Stimulated activated naive CD8-positive, alpha-beta T cell treated with anti-CD3 and anti-CD28 coated beads, Interleukin-15, amount 100 ng/mL, for 72 hours (primary cell): ENCODE results near the gene ZSCAN22.
"Not testable (repeated sequence)": the region's sequence is repeated elsewhere in the genome, so short reads cannot be mapped to it uniquely, and the experiment has no call there.

Experiments
- ATAC-seq: fragments of 150-1000 bp; cut with Tn5 transposase; 2 replicates; pipeline ENCODE4 v1.10.0; 2021; ENCODE audit warnings: mild to moderate bottlenecking, moderate library complexity
- DNase-seq, 2 donors: peaks; one replicate each; pipeline ENCODE4 v3.0.0; 2021 to 2022
- H3K27ac Mint-ChIP-seq, 2 donors: one replicate each; pipeline ENCODE4 v1.8.0; 2022; ENCODE audit warnings: mild to moderate bottlenecking in 2 of 2, mixed read lengths in 2 of 2, moderate library complexity in 2 of 2
- H3K27me3 Mint-ChIP-seq: one replicate; pipeline ENCODE4 v1.8.0; 2022; ENCODE audit warnings: mixed read lengths
- H3K4me1 Mint-ChIP-seq: one replicate; pipeline ENCODE4 v1.8.0; 2022; ENCODE audit warnings: mild to moderate bottlenecking, mixed read lengths
- H3K4me3 Mint-ChIP-seq, 2 donors: one replicate each; pipeline ENCODE4 v1.8.0; 2022; ENCODE audit warnings: mild to moderate bottlenecking in 2 of 2, mixed read lengths in 2 of 2, moderate library complexity in 1 of 2
- H3K9me3 Mint-ChIP-seq, 2 donors: one replicate each; pipeline ENCODE4 v1.8.0; 2022; ENCODE audit warnings: mixed read lengths in 2 of 2

The ZSCAN22 gene

DNA sequence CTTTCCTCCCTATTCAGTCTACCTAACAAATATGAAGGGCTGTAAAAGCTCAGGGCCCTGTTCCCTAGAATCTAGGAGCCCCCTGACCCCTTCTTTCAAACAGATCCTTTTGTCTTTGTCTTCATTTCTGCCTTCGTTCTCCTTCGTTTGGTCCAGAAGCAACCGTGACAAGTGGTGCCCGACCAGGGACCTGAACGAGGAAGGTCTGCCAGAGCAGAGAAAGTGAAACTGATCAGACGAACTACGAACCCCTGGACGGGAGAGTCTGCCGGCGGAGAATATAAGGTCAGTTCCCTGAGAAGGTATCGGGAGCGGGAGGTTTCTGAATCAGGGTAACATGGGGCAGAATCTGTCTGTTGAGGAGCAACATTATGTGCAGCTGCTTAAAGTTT is 20.9 kb upstream of the ZSCAN22 start:
- H3K4me3 Mint-ChIP-seq: peak overlapping the region; percentile 91 to 92
- peak overlapping the region; percentile 2 to 97 for H3K27ac Mint-ChIP-seq
- peaks cover 4 to 5% of the 10 kb centered on the region in 2 donors for H3K9me3 Mint-ChIP-seq
- H3K4me1 Mint-ChIP-seq: peaks cover 62% of the 10 kb centered on the region
- no peak for DNase-seq
- ATAC-seq: no peak
- H3K27me3 Mint-ChIP-seq: no peaks in the 10 kb centered on the region

DNA sequence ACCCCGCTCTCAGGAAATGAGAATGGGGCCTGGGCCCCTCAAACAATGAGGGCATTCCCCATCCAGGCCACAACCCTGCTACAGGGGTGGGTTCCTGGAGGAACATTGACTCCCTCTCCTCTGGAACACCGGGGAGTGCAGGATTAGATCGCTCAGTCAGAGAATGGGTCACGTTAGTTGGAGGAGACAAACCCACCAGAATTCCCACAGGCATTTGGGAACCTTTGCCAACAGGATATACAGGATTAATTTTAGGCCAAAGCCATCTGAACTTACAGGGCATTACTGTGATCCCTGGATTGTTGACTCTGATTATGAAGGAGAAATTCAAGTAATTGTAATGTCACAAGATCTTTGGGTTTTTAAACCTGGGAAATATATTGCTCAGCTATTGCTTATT is 19.1 kb upstream of the ZSCAN22 start:
- peaks cover 0 to 5% of the 10 kb centered on the region in 2 donors for H3K9me3 Mint-ChIP-seq
- H3K4me1 Mint-ChIP-seq: peaks cover 62% of the 10 kb centered on the region
- no peak for ATAC-seq
- peak overlapping the region in 1 of 2 donors; percentile 30 for H3K4me3 Mint-ChIP-seq
- no peaks in the 10 kb centered on the region for H3K27me3 Mint-ChIP-seq
- peak overlapping the region; percentile 66 to 72 for H3K27ac Mint-ChIP-seq
- no peak for DNase-seq

DNA sequence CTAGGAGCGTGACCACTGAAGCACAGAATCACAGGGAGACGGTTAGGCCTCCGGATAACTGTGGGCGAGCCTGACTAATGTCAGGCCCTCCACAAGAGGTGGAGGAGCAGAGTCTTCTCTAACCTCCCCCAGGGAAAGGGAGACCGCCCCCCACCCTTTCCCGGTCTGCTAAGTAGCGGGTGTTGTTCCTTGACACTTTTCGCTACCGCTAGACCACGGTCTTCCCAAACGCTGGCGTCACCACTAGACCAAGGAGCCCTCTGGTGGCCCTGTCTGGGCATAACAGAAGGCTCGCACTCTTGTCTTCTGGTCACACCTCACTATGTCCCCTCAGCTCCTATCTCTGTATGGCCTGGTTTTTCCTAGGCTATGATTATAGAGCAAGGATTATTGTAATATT is 16.1 kb upstream of the ZSCAN22 start:
- DNase-seq, H3K9me3 Mint-ChIP-seq, H3K4me3 Mint-ChIP-seq, H3K27me3 Mint-ChIP-seq, ATAC-seq: not testable (repeated sequence)
- peak overlapping the region in 1 of 2 donors; percentile 59 for H3K27ac Mint-ChIP-seq
- peaks cover 50% of the 10 kb centered on the region for H3K4me1 Mint-ChIP-seq

DNA sequence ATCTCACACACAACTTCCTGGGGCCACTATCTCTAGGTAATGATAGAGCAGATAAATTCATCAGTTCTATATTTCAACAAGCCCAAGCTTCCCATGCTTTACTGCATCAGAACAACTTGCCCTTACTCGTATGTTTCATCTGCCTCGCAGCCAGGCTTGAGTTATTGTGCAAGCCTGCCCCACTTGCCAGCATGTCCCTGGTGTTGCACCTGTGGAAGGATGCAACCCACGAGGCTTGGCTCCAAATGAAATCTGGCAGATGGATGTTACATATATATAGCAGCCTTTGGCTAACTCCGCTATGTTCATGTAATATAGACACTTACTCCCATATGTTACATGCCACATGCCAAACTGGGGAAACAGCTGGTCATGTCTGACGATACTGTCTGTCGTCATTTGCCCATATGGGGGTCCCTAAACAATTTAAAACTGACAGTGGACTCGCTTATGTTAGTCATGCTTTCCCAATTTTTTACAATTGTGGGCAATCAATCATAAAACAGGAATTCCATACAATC is 15.4 kb upstream of the ZSCAN22 start:
- Mint-ChIP-seq H3K4me3 (no peak overlapping the region), H3K4me1 (peaks cover 43% of the 10 kb centered on the region), H3K27me3 (no peaks in the 10 kb centered on the region), H3K9me3 (no peaks in the 10 kb centered on the region), H3K27ac (no peak overlapping the region)
- no peak for DNase-seq
- no peak for ATAC-seq

DNA sequence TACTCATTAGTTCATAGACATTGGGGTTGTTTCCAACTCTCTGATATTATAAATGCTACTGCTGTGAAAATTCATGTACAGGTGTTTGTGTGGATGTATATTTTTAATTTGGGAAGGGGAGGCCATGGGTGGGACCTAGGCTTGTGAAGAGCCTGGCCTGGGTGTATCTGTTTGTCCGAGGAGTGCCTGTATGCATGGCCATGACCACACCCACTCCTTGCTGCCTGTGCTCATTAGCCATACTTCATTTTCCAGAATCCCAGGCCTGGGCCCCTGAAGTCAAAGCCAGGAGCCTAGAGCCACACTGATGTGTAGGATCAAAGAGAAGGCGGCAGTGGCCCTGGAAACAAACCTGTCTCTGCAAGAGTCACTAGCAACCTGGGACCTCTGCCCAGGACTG is 11.2 kb upstream of the ZSCAN22 start:
- Mint-ChIP-seq H3K27me3 (no peaks in the 10 kb centered on the region), H3K9me3 (no peaks in the 10 kb centered on the region), H3K27ac (no peak overlapping the region), H3K4me1 (peaks cover 4% of the 10 kb centered on the region), H3K4me3 (no peak overlapping the region)
- no peak for ATAC-seq
- DNase-seq: no peak

DNA sequence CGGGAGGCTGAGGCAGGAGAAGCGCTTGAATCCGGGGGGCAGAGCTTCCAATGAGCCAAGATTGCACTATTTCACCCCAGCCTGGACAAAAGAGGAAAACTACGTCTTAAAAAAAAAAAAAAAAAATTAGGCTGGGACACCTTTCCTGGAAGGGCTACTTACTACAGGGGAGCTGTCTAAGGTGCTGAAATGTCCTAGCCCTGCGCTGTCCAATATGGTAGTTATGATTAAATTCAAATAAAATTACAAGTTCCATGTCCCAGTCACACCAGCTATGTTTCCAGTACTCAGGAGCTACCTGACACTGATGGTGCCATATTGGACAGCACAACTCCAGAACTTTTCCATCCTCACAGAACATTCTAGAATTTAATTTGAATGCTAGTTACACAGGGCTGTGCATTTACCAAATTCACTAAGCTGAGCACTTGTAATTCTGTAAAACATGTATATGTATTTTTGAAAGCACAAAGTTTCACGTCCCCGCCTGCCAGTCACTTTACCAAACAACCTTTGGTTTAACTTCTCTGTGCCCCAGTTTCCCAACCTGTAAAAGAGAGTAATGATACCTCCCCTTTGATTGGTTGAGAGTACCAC is 9.2 kb upstream of the ZSCAN22 start:
- ATAC-seq: no peak
- Mint-ChIP-seq H3K27ac (no peak overlapping the region), H3K27me3 (no peaks in the 10 kb centered on the region), H3K9me3 (no peaks in the 10 kb centered on the region), H3K4me3 (no peak overlapping the region), H3K4me1 (no peaks in the 10 kb centered on the region)
- no peak for DNase-seq

DNA sequence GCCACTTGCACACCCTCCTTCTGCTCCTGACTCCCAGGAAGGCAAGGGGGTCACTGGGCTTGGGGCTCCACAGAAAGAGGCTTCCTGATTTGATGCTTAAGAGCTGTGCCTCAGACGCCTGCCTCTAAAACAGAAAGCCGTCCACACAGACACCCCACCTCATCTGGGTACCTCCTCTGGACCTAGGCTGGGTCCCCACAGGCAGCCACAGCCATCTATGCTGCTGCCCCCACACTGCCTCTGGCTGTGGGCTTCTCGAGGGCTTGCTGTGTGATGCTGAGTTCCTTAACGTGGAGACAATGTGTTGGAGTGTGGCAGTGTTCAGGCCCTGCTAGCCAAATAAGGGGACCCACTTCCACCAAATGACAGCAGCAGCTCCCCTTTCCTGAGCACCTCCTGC is 8.5 kb upstream of the ZSCAN22 start:
- Mint-ChIP-seq H3K27ac (no peak overlapping the region), H3K27me3 (no peaks in the 10 kb centered on the region), H3K4me1 (no peaks in the 10 kb centered on the region), H3K9me3 (no peaks in the 10 kb centered on the region), H3K4me3 (no peak overlapping the region)
- no peak for ATAC-seq
- no peak for DNase-seq

DNA sequence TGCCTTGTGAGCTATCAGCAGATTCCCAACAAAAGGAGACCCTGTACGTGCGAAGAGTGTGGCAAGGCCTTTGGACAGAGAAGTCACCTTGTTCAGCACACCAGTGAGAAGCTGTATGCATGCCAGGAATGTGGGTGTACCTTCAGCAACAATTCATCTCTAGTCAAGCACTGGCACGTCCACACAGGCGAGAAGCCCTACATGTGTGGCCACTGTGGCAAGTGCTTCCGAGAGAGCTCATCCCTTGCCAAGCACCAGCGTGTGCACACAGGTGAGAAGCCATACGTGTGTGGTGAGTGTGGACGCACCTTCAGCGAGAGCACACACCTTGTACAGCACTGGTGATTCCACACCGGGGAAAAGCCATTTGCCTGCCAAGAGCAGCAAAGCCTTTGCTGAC is 7.6 kb upstream of the ZSCAN22 start:
- ATAC-seq (no peak), DNase-seq (no peak)
- H3K9me3 Mint-ChIP-seq: no peaks in the 10 kb centered on the region
- no peaks in the 10 kb centered on the region for H3K27me3 Mint-ChIP-seq
- H3K4me1 Mint-ChIP-seq: no peaks in the 10 kb centered on the region
- no peak overlapping the region for H3K27ac Mint-ChIP-seq
- H3K4me3 Mint-ChIP-seq: no peak overlapping the region

DNA sequence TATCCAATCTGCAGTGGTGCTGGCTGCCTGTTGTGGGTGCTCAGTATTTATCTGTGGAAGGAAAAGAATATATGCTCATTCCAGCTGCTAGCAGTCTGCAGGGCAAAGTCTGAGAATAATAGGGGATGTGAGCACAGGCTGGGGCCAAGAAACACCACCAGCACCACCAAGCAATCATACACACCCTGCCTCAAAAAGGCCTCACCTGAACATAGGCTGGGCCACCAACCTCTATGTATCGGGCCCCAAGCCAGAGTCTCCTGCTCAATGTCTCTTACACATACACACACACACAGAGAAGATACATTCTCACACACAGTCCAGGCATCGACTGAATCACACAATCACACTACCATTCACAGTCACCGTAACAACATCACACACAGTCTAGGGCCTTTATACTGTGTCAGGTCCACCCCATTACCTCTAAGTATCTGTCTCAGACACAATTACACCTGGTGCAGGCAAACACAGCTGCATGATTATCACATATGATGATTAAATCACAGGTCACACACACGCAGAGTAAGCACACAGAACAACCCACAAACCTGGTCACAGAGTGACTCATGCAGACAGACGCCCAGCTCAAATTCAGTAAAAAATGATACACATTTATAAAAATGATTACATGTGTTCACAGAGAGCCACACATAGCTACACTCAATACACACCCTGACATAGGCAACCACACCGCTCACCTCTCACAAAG is 1.3 kb upstream of the ZSCAN22 start:
- ATAC-seq (no peak), DNase-seq (no peak)
- no peaks in the 10 kb centered on the region for H3K9me3 Mint-ChIP-seq
- H3K4me3 Mint-ChIP-seq: no peak overlapping the region
- no peaks in the 10 kb centered on the region for H3K27me3 Mint-ChIP-seq
- H3K27ac Mint-ChIP-seq: no peak overlapping the region
- peaks cover 9% of the 10 kb centered on the region for H3K4me1 Mint-ChIP-seq

DNA sequence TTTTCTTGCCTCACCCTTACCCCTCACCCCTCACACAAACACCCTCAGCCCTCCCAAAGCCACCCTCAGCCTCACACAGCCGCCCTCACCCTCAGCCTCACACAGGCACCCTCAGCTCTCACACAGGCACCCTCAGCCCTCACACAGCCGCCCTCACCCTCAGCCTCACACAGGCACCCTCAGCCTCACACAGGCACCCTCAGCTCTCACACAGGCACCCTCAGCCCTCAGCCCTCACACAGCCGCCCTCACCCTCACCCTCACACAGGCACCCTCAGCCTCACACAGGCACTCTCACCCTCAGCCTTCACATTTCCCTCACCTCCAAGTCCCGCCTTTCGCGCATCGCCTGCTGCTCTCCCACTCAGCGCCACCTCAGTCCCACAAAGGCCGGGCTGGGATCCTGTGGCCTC is 287 bp upstream of the ZSCAN22 start:
- Mint-ChIP-seq H3K9me3 (no peaks in the 10 kb centered on the region), H3K27me3 (no peaks in the 10 kb centered on the region), H3K4me3 (no peak overlapping the region), H3K27ac (no peak overlapping the region), H3K4me1 (peaks cover 9% of the 10 kb centered on the region)
- DNase-seq: no peak
- peak; percentile 67 for ATAC-seq

DNA sequence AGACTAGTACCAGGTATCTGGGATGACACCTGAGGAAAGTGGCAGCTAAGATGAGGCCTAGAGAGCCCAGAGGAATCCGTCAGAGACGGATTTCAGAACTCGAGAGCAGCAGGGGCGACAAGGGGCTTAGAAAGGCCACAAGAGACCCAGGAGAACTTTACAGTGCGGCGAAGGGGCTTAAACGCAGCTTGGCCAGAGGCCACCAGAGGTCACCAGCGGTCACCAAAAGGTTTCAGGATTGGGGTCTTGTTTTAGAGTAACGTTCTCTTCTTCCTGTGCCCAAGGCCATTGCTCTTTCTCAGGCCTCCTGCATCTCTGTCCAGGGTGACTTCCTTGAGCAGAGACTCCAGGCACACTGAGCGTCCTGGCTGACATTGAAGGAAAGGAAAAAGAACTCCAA is 2.2 kb downstream of the ZSCAN22 start:
- ATAC-seq (no peak), DNase-seq (peak; percentile 20 to 43)
- Mint-ChIP-seq H3K4me3 (no peak overlapping the region), H3K9me3 (no peaks in the 10 kb centered on the region), H3K27me3 (no peaks in the 10 kb centered on the region), H3K27ac (no peak overlapping the region), H3K4me1 (peaks cover 9% of the 10 kb centered on the region)

DNA sequence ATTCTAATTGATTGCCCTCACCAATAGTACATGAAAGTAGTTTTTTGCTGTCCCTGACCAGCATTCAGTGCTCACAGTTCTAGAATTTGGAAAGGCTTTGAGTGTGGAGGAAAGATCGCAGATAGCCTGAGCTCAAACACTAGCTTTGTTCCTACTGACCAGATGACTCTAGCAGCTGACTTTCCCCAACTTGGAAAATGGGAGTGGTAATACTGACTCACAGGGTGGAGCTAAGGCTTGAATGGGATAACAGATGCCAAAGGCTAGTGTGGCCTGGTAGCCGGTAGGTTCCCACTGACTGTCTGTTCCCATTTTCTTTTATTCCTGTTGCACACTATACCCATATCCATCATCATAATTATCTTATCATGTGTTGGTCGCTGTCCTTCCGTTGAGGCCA is 3.7 kb downstream of the ZSCAN22 start:
- DNase-seq: no peak
- no peak overlapping the region for H3K27ac Mint-ChIP-seq
- H3K27me3 Mint-ChIP-seq: no peaks in the 10 kb centered on the region
- H3K9me3 Mint-ChIP-seq: no peaks in the 10 kb centered on the region
- H3K4me1 Mint-ChIP-seq: peaks cover 14% of the 10 kb centered on the region
- no peak overlapping the region for H3K4me3 Mint-ChIP-seq
- no peak for ATAC-seq

DNA sequence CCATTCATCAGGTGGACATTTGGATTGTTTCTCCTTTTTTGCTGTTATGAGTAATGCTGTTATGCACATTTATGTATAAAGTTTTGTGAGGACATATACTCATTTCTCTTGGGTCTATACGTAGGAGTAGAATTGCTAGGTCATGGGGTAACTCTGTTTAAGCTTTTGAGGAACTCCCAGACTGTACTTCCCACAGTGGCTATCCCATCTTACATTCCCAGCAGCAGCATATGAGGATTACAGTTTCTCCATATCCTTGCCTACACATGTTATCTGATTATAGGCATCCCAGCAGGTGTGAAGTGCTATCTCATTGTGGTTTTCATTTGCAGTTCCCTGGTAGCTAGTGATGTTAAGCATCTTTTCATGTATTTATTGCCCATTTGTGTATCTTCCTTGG is 5.9 kb downstream of the ZSCAN22 start:
- Mint-ChIP-seq H3K4me1 (peaks cover 14% of the 10 kb centered on the region), H3K4me3 (no peak overlapping the region), H3K27ac (no peak overlapping the region), H3K9me3 (no peaks in the 10 kb centered on the region), H3K27me3 (no peaks in the 10 kb centered on the region)
- DNase-seq (no peak), ATAC-seq (no peak)

DNA sequence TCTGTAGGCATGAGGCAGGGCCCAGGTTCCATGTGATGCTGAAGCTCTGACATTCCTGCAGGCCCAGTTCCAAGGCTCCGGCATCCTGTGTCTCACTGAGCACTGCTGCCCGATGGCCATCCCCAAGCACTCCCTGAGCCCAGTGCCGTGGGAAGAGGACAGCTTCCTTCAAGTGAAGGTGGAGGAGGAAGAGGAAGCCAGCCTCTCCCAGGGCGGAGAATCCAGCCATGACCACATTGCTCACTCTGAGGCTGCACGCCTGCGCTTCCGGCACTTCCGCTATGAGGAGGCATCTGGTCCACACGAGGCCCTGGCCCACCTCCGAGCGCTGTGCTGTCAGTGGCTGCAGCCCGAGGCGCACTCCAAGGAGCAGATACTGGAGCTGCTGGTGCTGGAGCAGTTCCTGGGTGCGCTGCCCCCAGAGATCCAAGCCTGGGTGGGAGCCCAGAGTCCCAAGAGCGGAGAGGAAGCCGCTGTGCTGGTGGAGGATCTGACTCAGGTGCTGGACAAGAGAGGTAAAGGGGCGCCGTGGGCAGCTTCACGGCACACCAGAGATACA is 8.0 kb downstream of the ZSCAN22 start:
- H3K4me1 Mint-ChIP-seq: peaks cover 8% of the 10 kb centered on the region
- no peaks in the 10 kb centered on the region for H3K27me3 Mint-ChIP-seq
- no peak for DNase-seq
- H3K4me3 Mint-ChIP-seq: no peak overlapping the region
- H3K27ac Mint-ChIP-seq: no peak overlapping the region
- no peaks in the 10 kb centered on the region for H3K9me3 Mint-ChIP-seq
- ATAC-seq: no peak

DNA sequence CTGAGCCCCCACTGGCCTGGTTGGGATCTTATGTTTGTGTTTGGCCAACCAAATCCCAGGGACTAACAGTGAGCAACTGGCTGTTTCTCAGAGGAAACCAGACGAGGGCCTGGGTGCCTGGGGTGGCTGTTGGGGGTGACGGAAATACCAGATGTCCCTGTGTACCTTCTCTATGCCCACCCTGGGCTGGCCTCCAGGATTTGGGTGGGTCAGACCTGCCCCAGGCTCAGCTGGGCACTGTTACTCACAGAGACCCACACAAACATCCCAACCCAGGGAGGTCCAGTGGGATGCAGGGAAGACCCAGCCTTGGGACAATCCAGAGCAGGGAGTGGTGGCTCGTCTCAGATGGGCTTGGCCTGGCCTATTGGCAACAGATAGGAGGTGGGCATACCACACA is 8.8 kb downstream of the ZSCAN22 start:
- no peak for DNase-seq
- no peak overlapping the region for H3K4me3 Mint-ChIP-seq
- H3K27me3 Mint-ChIP-seq: no peaks in the 10 kb centered on the region

DNA sequence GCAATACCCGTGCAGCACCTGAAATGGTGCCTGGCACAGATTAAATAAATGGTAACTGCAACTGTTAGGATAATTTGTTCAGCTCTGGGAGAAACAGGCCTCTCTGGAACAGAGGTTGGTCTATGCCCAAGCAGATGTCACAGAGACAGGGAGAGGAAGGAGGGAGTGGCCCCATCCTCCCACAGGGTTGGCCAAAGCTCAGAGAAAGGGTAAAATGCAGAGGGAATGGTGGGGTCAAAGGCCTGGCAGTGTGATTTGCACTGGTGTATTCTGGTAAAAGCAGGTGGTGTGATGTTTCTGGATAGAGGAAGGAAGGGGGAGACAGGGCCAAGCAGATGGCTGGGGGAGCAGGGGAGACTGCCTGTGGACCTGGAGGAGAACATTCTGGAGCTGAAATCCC is 9.4 kb downstream of the ZSCAN22 start:
- no peak for ATAC-seq
- no peaks in the 10 kb centered on the region for H3K27me3 Mint-ChIP-seq
- H3K9me3 Mint-ChIP-seq: no peaks in the 10 kb centered on the region
- H3K4me3 Mint-ChIP-seq: no peak overlapping the region
- peak overlapping the region in 1 of 2 donors; percentile 3 for H3K27ac Mint-ChIP-seq
- no peak for DNase-seq
- H3K4me1 Mint-ChIP-seq: peaks cover 13% of the 10 kb centered on the region

More for the DNA sequence above, 8.8 kb downstream of the ZSCAN22 start:
- no peak overlapping the region for H3K27ac Mint-ChIP-seq
- H3K4me1 Mint-ChIP-seq: peaks cover 13% of the 10 kb centered on the region
- no peaks in the 10 kb centered on the region for H3K9me3 Mint-ChIP-seq
- ATAC-seq: no peak
